Measurements from ENCODE around the gene L1CAM.

DNA sequence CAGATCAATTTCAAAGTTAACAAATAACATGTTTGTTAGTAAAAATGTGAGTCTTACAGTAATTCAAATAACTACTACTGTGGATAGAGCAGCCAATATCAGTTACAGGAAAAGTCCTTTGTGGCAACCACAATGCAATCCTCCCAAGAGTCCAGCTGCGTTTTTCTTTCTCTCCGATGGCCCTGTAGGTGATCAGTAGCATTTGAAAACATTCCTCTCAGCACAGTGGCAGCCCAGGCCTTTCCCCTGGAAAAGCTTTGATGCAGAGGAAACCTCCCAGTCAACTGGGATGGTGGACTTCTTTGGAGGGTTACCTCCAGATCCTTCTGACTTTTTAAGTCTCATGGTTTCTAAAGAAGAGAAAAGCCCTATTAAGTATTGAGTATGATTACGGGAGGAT, 37.6 kb downstream of the L1CAM start:
- no peak for TF ChIP-seq YY1 (IDR thresholded peaks at IDR 0.05; ENCODE audit: insufficient read depth, insufficient read length)
- TF ChIP-seq ZNF274 (IDR thresholded peaks at IDR 0.05; ENCODE audit: low read depth, low read length), result no peak
